ENCODE measurements around the gene ING5.
"Not testable (repeated sequence)": the region's sequence is repeated elsewhere in the genome, so short reads cannot be mapped to it uniquely, and the experiment has no call there.

The ING5 gene
- total RNA-seq = 40.3 to 116 (median 78.1) reads per million in 9 experiments

GRCh38 chr2:241701399-241702154 is at the start of gene ING5:
Gene ING5, plus strand, starts transcription at chr2:241702039. Its CDS starts 27 bp downstream, at chr2:241702066.
- ATAC-seq (replicated peaks) (peak; percentile 74), DNase-seq (peak; percentile 93 to 97 (median 97))
- Mint-ChIP-seq H3K4me1 (ENCODE audit: low read depth in 2 of 2) (peaks cover 9 to 19% of the 10 kb centered on the region in 2 donors), H3K27me3 (no peaks in the 10 kb centered on the region), H3K36me3 (ENCODE audit: insufficient read depth) (peaks cover 33% of the 10 kb centered on the region), H3K27ac (peak within 1 kb of the TSS; percentile 77 to 80), H3K4me3 (peak within 1 kb of the TSS; percentile 86 to 90), H3K9me3 (no peaks in the 10 kb centered on the region)

- no peak for ATAC-seq (replicated peaks)
- DNase-seq = no peak
- peaks cover 7 to 22% of the 10 kb centered on the region in 2 donors for H3K4me1 Mint-ChIP-seq (ENCODE audit: low read depth in 2 of 2)
- no peak overlapping the region for H3K27ac Mint-ChIP-seq
- no peak overlapping the region for H3K4me3 Mint-ChIP-seq
- no peaks in the 10 kb centered on the region for H3K27me3 Mint-ChIP-seq
- peaks cover 46% of the 10 kb centered on the region for H3K36me3 Mint-ChIP-seq (ENCODE audit: insufficient read depth)
- H3K9me3 Mint-ChIP-seq = no peaks in the 10 kb centered on the region
Measured at GRCh38 chr2:241652142-241652541, 49.7 kb upstream of the ING5 start.

GRCh38 chr2:241652722-241653121 is 49.1 kb upstream of the ING5 start:
- Mint-ChIP-seq H3K4me1 (ENCODE audit: low read depth in 2 of 2) (peaks cover 7 to 22% of the 10 kb centered on the region in 2 donors), H3K27me3 (no peaks in the 10 kb centered on the region), H3K36me3 (ENCODE audit: insufficient read depth) (peaks cover 51% of the 10 kb centered on the region), H3K9me3 (no peaks in the 10 kb centered on the region), H3K4me3 (no peak overlapping the region), H3K27ac (peak overlapping the region in 1 of 2 donors; percentile 71)
- no peak for ATAC-seq (replicated peaks)
- DNase-seq = no peak

GRCh38 chr2:241653210-241653750 is 48.6 kb upstream of the ING5 start:
- Mint-ChIP-seq H3K4me3 (no peak overlapping the region), H3K36me3 (ENCODE audit: insufficient read depth) (peaks cover 57% of the 10 kb centered on the region), H3K9me3 (no peaks in the 10 kb centered on the region), H3K27ac (peak overlapping the region in 1 of 2 donors; percentile 71), H3K27me3 (no peaks in the 10 kb centered on the region), H3K4me1 (ENCODE audit: low read depth in 2 of 2) (peaks cover 7 to 22% of the 10 kb centered on the region in 2 donors)
- ATAC-seq (replicated peaks) (no peak), DNase-seq (no peak)

- Mint-ChIP-seq H3K9me3 (no peaks in the 10 kb centered on the region), H3K4me3 (no peak overlapping the region), H3K4me1 (ENCODE audit: low read depth in 2 of 2) (peaks cover 5 to 14% of the 10 kb centered on the region in 2 donors), H3K27ac (no peak overlapping the region), H3K27me3 (no peaks in the 10 kb centered on the region), H3K36me3 (ENCODE audit: insufficient read depth) (peaks cover 68% of the 10 kb centered on the region)
- DNase-seq (no peak), ATAC-seq (replicated peaks) (no peak)
Measured at GRCh38 chr2:241654551-241654950, 47.3 kb upstream of the ING5 start.

- H3K36me3 Mint-ChIP-seq (ENCODE audit: insufficient read depth) = peaks cover 73% of the 10 kb centered on the region
- H3K4me1 Mint-ChIP-seq (ENCODE audit: low read depth in 2 of 2) = peaks cover 5 to 10% of the 10 kb centered on the region in 2 donors
- no peaks in the 10 kb centered on the region for H3K9me3 Mint-ChIP-seq
- ATAC-seq (replicated peaks) (no peak), DNase-seq (no peak)
- no peak overlapping the region for H3K27ac Mint-ChIP-seq
- no peak overlapping the region for H3K4me3 Mint-ChIP-seq
- no peaks in the 10 kb centered on the region for H3K27me3 Mint-ChIP-seq
Measured at GRCh38 chr2:241655516-241656189, 46.2 kb upstream of the ING5 start.

- Mint-ChIP-seq H3K9me3 (no peaks in the 10 kb centered on the region), H3K4me3 (no peak overlapping the region), H3K36me3 (ENCODE audit: insufficient read depth) (peaks cover 75% of the 10 kb centered on the region), H3K27me3 (no peaks in the 10 kb centered on the region), H3K27ac (no peak overlapping the region), H3K4me1 (ENCODE audit: low read depth in 2 of 2) (peaks cover 1 to 5% of the 10 kb centered on the region in 2 donors)
- no peak for DNase-seq
- ATAC-seq (replicated peaks) = no peak
Measured at GRCh38 chr2:241656190-241656741, 45.6 kb upstream of the ING5 start.

- Mint-ChIP-seq H3K4me1 (ENCODE audit: low read depth in 2 of 2) (peaks cover 0 to 1% of the 10 kb centered on the region in 2 donors), H3K36me3 (ENCODE audit: insufficient read depth) (peaks cover 72% of the 10 kb centered on the region), H3K9me3 (no peaks in the 10 kb centered on the region), H3K4me3 (no peak overlapping the region), H3K27ac (no peak overlapping the region), H3K27me3 (no peaks in the 10 kb centered on the region)
- ATAC-seq (replicated peaks) = no peak
- DNase-seq = no peak
Measured at GRCh38 chr2:241657786-241658254, 44.0 kb upstream of the ING5 start.

GRCh38 chr2:241658296-241658695 is 43.5 kb upstream of the ING5 start:
- ATAC-seq (replicated peaks) = no peak
- no peak for DNase-seq
- Mint-ChIP-seq H3K4me1 (ENCODE audit: low read depth in 2 of 2) (peaks cover 0 to 1% of the 10 kb centered on the region in 2 donors), H3K4me3 (no peak overlapping the region), H3K9me3 (no peaks in the 10 kb centered on the region), H3K36me3 (ENCODE audit: insufficient read depth) (peaks cover 72% of the 10 kb centered on the region), H3K27ac (no peak overlapping the region), H3K27me3 (no peaks in the 10 kb centered on the region)

GRCh38 chr2:241659150-241659739 is 42.6 kb upstream of the ING5 start:
- peaks cover 67% of the 10 kb centered on the region for H3K36me3 Mint-ChIP-seq (ENCODE audit: insufficient read depth)

GRCh38 chr2:241660593-241661213 is 41.1 kb upstream of the ING5 start:
- Mint-ChIP-seq H3K27ac (no peak overlapping the region), H3K9me3 (no peaks in the 10 kb centered on the region), H3K4me3 (no peak overlapping the region), H3K27me3 (no peaks in the 10 kb centered on the region), H3K4me1 (ENCODE audit: low read depth in 2 of 2) (peaks cover 3 to 6% of the 10 kb centered on the region in 2 donors), H3K36me3 (ENCODE audit: insufficient read depth) (peaks cover 62% of the 10 kb centered on the region)
- DNase-seq (no peak), ATAC-seq (replicated peaks) (no peak)

More at GRCh38 chr2:241659150-241659739, 42.6 kb upstream of the ING5 start:
- H3K9me3 Mint-ChIP-seq = no peaks in the 10 kb centered on the region
- H3K27ac Mint-ChIP-seq = peak overlapping the region in 1 of 2 donors; percentile 64
- DNase-seq (no peak), ATAC-seq (replicated peaks) (no peak)
- no peak overlapping the region for H3K4me3 Mint-ChIP-seq
- no peaks in the 10 kb centered on the region for H3K27me3 Mint-ChIP-seq
- H3K4me1 Mint-ChIP-seq (ENCODE audit: low read depth in 2 of 2) = peaks cover 0 to 1% of the 10 kb centered on the region in 2 donors

GRCh38 chr2:241662731-241663130 is 39.1 kb upstream of the ING5 start:
- not testable (repeated sequence) for H3K4me3 Mint-ChIP-seq; H3K4me1 Mint-ChIP-seq (ENCODE audit: low read depth in 2 of 2); DNase-seq; H3K27ac Mint-ChIP-seq; H3K9me3 Mint-ChIP-seq; H3K27me3 Mint-ChIP-seq; ATAC-seq (replicated peaks)
- peaks cover 50% of the 10 kb centered on the region for H3K36me3 Mint-ChIP-seq (ENCODE audit: insufficient read depth)
